DND-41 (cell line): ENCODE results near the gene OR56A3.
"Not testable (repeated sequence)": the region's sequence is repeated elsewhere in the genome, so short reads cannot be mapped to it uniquely, and the experiment has no call there.

Experiments used
- ATAC-seq: fragments of 200-7000 bp; cut with Tn5 transposase; 3 replicates; pipeline ENCODE4 v1.9.1; 2021; ENCODE audit warnings: low read depth; ENCODE audit not compliant: insufficient read depth
- DNase-seq: peaks from one replicate; pipeline ENCODE4 v3.0.0-alpha.2; 2020
- H2AFZ ChIP-seq: 2 replicates; pipeline ENCODE4 v1.6.0; 2012; ENCODE audit warnings: low read depth, low read length
- H3K27ac ChIP-seq: 2 replicates; pipeline ENCODE4 v1.5.1; 2012; ENCODE audit warnings: low read length, inconsistent platforms
- H3K27me3 ChIP-seq: fragments of 200-600 bp; sonication (generic); 2 replicates; pipeline ENCODE4 v1.6.0; 2012; ENCODE audit warnings: low read length, mild to moderate bottlenecking, inconsistent platforms; ENCODE audit not compliant: insufficient read depth, poor library complexity
- H3K36me3 ChIP-seq: 2 replicates; pipeline ENCODE4 v1.5.1; 2012; ENCODE audit warnings: low read length, inconsistent platforms; ENCODE audit not compliant: insufficient read depth
- H3K4me1 ChIP-seq: 2 replicates; pipeline ENCODE4 v1.5.1; 2012; ENCODE audit warnings: mild to moderate bottlenecking, low read length; ENCODE audit not compliant: insufficient read depth
- H3K4me2 ChIP-seq: 2 replicates; pipeline ENCODE4 v1.6.0; 2012; ENCODE audit warnings: mild to moderate bottlenecking, moderate library complexity, low read length, inconsistent platforms; ENCODE audit not compliant: insufficient read depth
- H3K4me3 ChIP-seq, 2 experiments: fragments of 200-600 bp in 1 of 2; shearing (Covaris generic) in 1 of 2; 2 replicates each; pipeline ENCODE4 v1.5.1; 2012 to 2016; ENCODE audit warnings: inconsistent platforms in 2 of 2, low read length in 2 of 2, mild to moderate bottlenecking in 2 of 2, low read depth in 1 of 2, moderate library complexity in 1 of 2
- H3K79me2 ChIP-seq: 2 replicates; pipeline ENCODE4 v1.6.0; 2012; ENCODE audit warnings: low read length, inconsistent platforms; ENCODE audit not compliant: insufficient read depth
- H3K9ac ChIP-seq: 2 replicates; pipeline ENCODE4 v1.6.0; 2012; ENCODE audit warnings: low read depth, mild to moderate bottlenecking, inconsistent platforms, low read length, moderate library complexity
- H3K9me3 ChIP-seq: 2 replicates; pipeline ENCODE4 v1.5.1; 2012; ENCODE audit warnings: low read length, moderate library complexity, mild to moderate bottlenecking, inconsistent platforms; ENCODE audit not compliant: insufficient read depth, severe bottlenecking
- H4K20me1 ChIP-seq: 2 replicates; pipeline ENCODE4 v1.6.0; 2012; ENCODE audit warnings: low read length; ENCODE audit not compliant: insufficient read depth
- EZH2 ChIP-seq: IDR thresholded peaks from 3 replicates; pipeline ENCODE4 v1.6.1; 2012; ENCODE audit warnings: borderline replicate concordance, low read depth, mild to moderate bottlenecking, moderate library complexity, low read length, inconsistent platforms; ENCODE audit not compliant: severe bottlenecking
- TF ChIP-seq, protein P1 (sequence below): IDR thresholded peaks from 2 replicates; pipeline ENCODE4 v1.5.1; 2012; ENCODE audit warnings: borderline replicate concordance, low read length, moderate library complexity, mild to moderate bottlenecking; ENCODE audit not compliant: poor library complexity, severe bottlenecking; ENCODE audit errors: extremely low read depth

Gene OR56A3

DNA sequence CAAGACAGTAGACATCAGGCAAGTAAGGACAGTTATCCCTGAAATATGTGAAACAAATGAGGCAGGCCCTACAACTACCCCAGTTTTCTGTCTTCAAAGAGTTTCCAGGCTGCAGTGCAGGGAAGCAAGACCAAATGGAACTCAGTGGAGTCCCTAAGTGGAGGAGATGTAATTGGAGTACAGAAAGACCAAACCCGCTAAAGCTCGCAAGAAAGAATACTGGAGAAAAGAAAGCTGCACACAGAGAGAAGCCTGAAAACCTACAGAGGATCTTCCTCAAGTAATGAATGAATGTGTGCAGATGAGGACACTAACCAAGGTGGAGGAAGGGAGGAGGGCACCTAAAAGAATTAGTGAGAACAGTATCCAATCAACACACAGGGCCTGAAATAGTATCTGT, 1.3 kb upstream of the OR56A3 start:
- Histone ChIP-seq H3K9ac (no peak overlapping the region), H3K4me2 (no peak overlapping the region), H3K79me2 (no peaks in the 10 kb centered on the region), H3K9me3 (no peaks in the 10 kb centered on the region), H3K27me3 (peaks cover 4% of the 10 kb centered on the region), H3K36me3 (no peaks in the 10 kb centered on the region), H2AFZ (no peak overlapping the region), H3K27ac (no peak overlapping the region), H3K4me1 (no peaks in the 10 kb centered on the region), H4K20me1 (no peaks in the 10 kb centered on the region), H3K4me3 (no peak overlapping the region)
- DNase-seq (no peak), ATAC-seq (no peak)
- TF ChIP-seq EZH2 = no peak
- TF ChIP-seq, protein P1, sequence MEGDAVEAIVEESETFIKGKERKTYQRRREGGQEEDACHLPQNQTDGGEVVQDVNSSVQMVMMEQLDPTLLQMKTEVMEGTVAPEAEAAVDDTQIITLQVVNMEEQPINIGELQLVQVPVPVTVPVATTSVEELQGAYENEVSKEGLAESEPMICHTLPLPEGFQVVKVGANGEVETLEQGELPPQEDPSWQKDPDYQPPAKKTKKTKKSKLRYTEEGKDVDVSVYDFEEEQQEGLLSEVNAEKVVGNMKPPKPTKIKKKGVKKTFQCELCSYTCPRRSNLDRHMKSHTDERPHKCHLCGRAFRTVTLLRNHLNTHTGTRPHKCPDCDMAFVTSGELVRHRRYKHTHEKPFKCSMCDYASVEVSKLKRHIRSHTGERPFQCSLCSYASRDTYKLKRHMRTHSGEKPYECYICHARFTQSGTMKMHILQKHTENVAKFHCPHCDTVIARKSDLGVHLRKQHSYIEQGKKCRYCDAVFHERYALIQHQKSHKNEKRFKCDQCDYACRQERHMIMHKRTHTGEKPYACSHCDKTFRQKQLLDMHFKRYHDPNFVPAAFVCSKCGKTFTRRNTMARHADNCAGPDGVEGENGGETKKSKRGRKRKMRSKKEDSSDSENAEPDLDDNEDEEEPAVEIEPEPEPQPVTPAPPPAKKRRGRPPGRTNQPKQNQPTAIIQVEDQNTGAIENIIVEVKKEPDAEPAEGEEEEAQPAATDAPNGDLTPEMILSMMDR = no peak

DNA sequence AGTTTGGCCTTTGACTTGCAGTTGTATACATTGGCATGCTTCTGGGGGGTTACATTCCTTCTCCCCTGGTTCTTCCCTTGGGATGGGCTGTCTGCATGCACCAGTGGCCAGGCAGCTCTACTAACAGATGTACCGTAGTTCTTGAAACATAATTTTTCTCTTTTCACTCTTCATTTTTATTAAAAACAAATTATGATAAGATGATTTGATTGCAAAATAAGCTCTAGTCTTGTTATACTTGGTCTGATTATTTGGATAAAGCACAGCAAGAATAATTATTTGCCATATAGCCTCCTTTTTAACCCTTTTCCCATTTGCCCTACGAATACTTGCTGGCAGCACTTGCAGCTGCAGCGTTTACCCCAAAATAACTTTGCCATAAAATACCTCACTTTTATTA, 13.5 kb downstream of the OR56A3 start:
- no peaks in the 10 kb centered on the region for H3K36me3 ChIP-seq
- H3K4me2 ChIP-seq = no peak overlapping the region
- no peak overlapping the region for H3K9ac ChIP-seq
- ATAC-seq (no peak), DNase-seq (no peak)
- no peaks in the 10 kb centered on the region for H4K20me1 ChIP-seq
- peaks cover 4% of the 10 kb centered on the region for H3K27me3 ChIP-seq
- H3K27ac ChIP-seq = no peak overlapping the region
- no peak overlapping the region for H2AFZ ChIP-seq
- H3K79me2 ChIP-seq = no peaks in the 10 kb centered on the region
- TF ChIP-seq, protein P1 = no peak
- no peak for TF ChIP-seq EZH2
- H3K9me3 ChIP-seq = peaks cover 4% of the 10 kb centered on the region
- H3K4me1 ChIP-seq = no peaks in the 10 kb centered on the region
- no peak overlapping the region for H3K4me3 ChIP-seq

DNA sequence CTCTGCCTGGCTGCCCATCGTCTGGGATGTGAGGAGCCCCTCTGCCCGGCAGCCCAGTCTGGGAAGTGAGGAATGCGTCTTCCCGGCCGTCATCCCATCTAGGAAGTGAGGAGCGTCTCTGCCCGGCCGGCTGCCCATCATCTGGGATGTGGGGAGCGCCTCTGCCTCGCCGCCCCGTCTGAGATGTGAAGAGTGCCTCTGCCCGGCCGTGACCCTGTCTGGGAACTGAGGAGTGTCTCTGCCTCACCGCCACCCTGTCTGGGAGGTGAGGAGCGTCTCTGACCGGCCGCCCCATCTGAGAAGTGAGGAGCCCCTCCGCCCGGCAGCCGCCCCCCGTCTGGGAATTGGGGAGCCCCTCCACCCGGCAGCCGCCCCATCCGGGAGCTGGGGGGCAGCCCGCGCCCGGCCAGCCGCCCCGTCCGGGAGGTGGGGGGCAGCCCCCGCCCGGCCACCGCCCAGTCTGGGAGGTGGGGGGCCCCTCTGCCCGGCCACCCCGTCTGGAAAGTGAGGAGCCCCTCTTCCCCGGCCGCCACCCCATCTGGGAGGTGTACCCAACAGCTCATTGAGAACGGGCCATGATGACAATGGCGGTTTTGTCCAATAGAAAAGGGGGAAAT, 18.8 kb downstream of the OR56A3 start:
- H3K36me3 ChIP-seq, H3K9ac ChIP-seq, H3K27ac ChIP-seq, H4K20me1 ChIP-seq, H3K4me1 ChIP-seq, H3K4me2 ChIP-seq, H3K9me3 ChIP-seq, ATAC-seq, H2AFZ ChIP-seq, H3K27me3 ChIP-seq, DNase-seq, H3K4me3 ChIP-seq, H3K79me2 ChIP-seq: not testable (repeated sequence)

GRCh38 chr11:5966958-5967357, 24.9 kb downstream of the OR56A3 start:
- Histone ChIP-seq H3K4me3 (no peak overlapping the region), H3K27me3 (peaks cover 10% of the 10 kb centered on the region), H3K9ac (no peak overlapping the region), H3K4me1 (no peaks in the 10 kb centered on the region), H3K27ac (no peak overlapping the region), H3K36me3 (no peaks in the 10 kb centered on the region), H3K79me2 (no peaks in the 10 kb centered on the region), H2AFZ (no peak overlapping the region), H3K9me3 (peaks cover 5% of the 10 kb centered on the region), H3K4me2 (no peak overlapping the region), H4K20me1 (no peaks in the 10 kb centered on the region)
- no peak for DNase-seq
- ATAC-seq = no peak
- TF ChIP-seq, protein P1 = no peak
- no peak for TF ChIP-seq EZH2
